ENCODE results near the gene ARHGAP42.

GRCh38 chr11:100788561-100789295 is 101.6 kb downstream of the ARHGAP42 start:
- TF ChIP-seq ATF2 (IDR thresholded peaks at IDR 0.05; ENCODE audit: low read length) (no peak), CTCF (IDR thresholded peaks at IDR 0.05 in 2 of 3, conservative IDR thresholded peaks at IDR 0.05 in 1 of 3; ENCODE audit: control insufficient read depth in 2 of 3, extremely low read depth in 1 of 3, insufficient read depth in 1 of 3, low read depth in 3 of 3, low read length in 3 of 3) (no peak), YY1 (IDR thresholded peaks at IDR 0.05; ENCODE audit: low read depth, low read length) (no peak), PKNOX1 (IDR thresholded peaks at IDR 0.05) (no peak), POLR2AphosphoS5 (IDR thresholded peaks at IDR 0.05; ENCODE audit: low read length) (no peak), RFX5 (IDR thresholded peaks at IDR 0.05; ENCODE audit: low read depth, low read length) (no peak), MYC (IDR thresholded peaks at IDR 0.05; ENCODE audit: insufficient read depth, insufficient read length, insufficient replicate concordance, low read length, severe bottlenecking) (no peak)

All from GM12878 (cell line).